ENCODE results near the gene CGNL1. TPM values are rescaled to one million over a fixed set of nuclear protein-coding genes. Genes with fewer than 3 reads are reported as not detected.

CGNL1 gene
- total RNA-seq, 1 experiment from 2014 or later, result 34.6 TPM

DNA sequence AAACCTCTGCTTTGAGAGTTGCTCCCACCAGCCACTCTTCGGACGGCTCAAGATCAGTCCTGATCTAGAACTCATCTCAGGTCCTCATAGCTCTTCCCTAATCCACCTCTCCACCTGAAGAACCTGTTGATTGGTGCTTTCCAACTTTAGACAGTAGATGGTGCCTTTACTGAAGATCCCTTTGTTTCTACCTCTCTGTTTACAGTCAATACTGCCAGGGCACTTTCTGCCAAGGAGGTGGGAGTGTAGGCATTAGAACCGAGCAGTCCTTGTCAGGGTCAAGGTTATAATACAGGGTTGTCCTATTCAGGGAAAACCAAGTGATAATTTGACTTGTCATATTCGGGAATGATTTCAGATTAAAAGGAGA lies 1.2 kb downstream of the CGNL1 start:
- H4K8ac ChIP-seq (replicated peaks; ENCODE audit: insufficient read length, low read depth, low read length), result no peak overlapping the region
- Mint-ChIP-seq H3K36me3 (ENCODE audit: insufficient read depth in 1 of 3, low read depth in 3 of 3) (peaks cover 0 to 2% (median 0%) of the 10 kb centered on the region in 3 experiments; a peak in 2 of 7 replicates), H3K4me1 (peaks cover 45 to 60% of the 10 kb centered on the region in 2 experiments), H3K4me3 (peak overlapping the region; percentile 79 to 88), H3K27me3 (ENCODE audit: low read depth) (peaks cover 33% of the 10 kb centered on the region), H3K9me3 (peaks cover 0 to 3% of the 10 kb centered on the region in 2 experiments; a peak in 1 of 5 replicates), H3K27ac (no peak overlapping the region)
- no peak overlapping the region for H3K18ac ChIP-seq (ENCODE audit: insufficient read length, low read depth, low read length)
- H2AK5ac ChIP-seq (ENCODE audit: insufficient read length, low read length), result no peak overlapping the region
- no peaks in the 10 kb centered on the region for H3K79me1 ChIP-seq (ENCODE audit: insufficient read depth, low read depth, low read length, poor library complexity, severe bottlenecking)
- H3K23me2 ChIP-seq (ENCODE audit: insufficient read length, low read depth, low read length, poor library complexity, severe bottlenecking), result peaks cover 14% of the 10 kb centered on the region
- TF ChIP-seq, protein P1, sequence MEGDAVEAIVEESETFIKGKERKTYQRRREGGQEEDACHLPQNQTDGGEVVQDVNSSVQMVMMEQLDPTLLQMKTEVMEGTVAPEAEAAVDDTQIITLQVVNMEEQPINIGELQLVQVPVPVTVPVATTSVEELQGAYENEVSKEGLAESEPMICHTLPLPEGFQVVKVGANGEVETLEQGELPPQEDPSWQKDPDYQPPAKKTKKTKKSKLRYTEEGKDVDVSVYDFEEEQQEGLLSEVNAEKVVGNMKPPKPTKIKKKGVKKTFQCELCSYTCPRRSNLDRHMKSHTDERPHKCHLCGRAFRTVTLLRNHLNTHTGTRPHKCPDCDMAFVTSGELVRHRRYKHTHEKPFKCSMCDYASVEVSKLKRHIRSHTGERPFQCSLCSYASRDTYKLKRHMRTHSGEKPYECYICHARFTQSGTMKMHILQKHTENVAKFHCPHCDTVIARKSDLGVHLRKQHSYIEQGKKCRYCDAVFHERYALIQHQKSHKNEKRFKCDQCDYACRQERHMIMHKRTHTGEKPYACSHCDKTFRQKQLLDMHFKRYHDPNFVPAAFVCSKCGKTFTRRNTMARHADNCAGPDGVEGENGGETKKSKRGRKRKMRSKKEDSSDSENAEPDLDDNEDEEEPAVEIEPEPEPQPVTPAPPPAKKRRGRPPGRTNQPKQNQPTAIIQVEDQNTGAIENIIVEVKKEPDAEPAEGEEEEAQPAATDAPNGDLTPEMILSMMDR (conservative IDR thresholded peaks at IDR 0.05), result no peak
- no peak overlapping the region for H3K14ac ChIP-seq (ENCODE audit: insufficient read depth, low read length)
- no peak overlapping the region for H2AFZ ChIP-seq (ENCODE audit: low read length)
- no peak overlapping the region for H3K9ac ChIP-seq (ENCODE audit: extremely low read depth, insufficient read length, low read length)
- H3K9me3 ChIP-seq (ENCODE audit: control insufficient read depth, low read depth, low read length), result no peaks in the 10 kb centered on the region
- H2BK5ac ChIP-seq (ENCODE audit: insufficient read length, low read length), result no peak overlapping the region
- H3K4ac ChIP-seq (ENCODE audit: low read depth, low read length), result no peak overlapping the region
- no peak overlapping the region for H3K27ac ChIP-seq (ENCODE audit: insufficient read length, low read depth, low read length)
- H4K5ac ChIP-seq (ENCODE audit: insufficient read length, low read depth, low read length), result no peak overlapping the region
- H3K56ac ChIP-seq (ENCODE audit: insufficient read length, low read depth, low read length), result no peak overlapping the region
- no peak overlapping the region for H2BK12ac ChIP-seq (ENCODE audit: insufficient read length, low read depth, low read length)
- no peak overlapping the region for H2BK15ac ChIP-seq (ENCODE audit: low read depth, low read length)
- no peaks in the 10 kb centered on the region for H4K20me1 ChIP-seq (ENCODE audit: control insufficient read depth, insufficient read depth, insufficient read length)
- no CpG with 5 or more reads among the region's 4 CpGs for WGBS (ENCODE audit: extremely low coverage, insufficient read length, low lambda C conversion rate)
- peaks cover 3% of the 10 kb centered on the region; the same call in 1 of the 2 replicates for H3K4me1 ChIP-seq (ENCODE audit: insufficient read depth, low read length)
- H2BK120ac ChIP-seq (ENCODE audit: low read depth, low read length, poor library complexity, severe bottlenecking), result no peak overlapping the region
- no peak for DNase-seq
- H3K23ac ChIP-seq (ENCODE audit: insufficient read length, low read depth, low read length), result no peak overlapping the region
- no peak overlapping the region for H3T11ph ChIP-seq (ENCODE audit: low read length)
- H3K27me3 ChIP-seq (ENCODE audit: insufficient read depth, low read length), result no peaks in the 10 kb centered on the region; the same call in 1 of the 2 replicates
- no peak overlapping the region for H4K91ac ChIP-seq (ENCODE audit: insufficient read length, low read depth, low read length)
- no peak overlapping the region for H2BK20ac ChIP-seq (ENCODE audit: low read depth, low read length, poor library complexity, severe bottlenecking)
- no peaks in the 10 kb centered on the region; the same call in 1 of the 2 replicates for H3K79me2 ChIP-seq (ENCODE audit: insufficient read depth, low read length)
- peak overlapping the region; percentile 90 for H3K4me2 ChIP-seq (ENCODE audit: insufficient read depth, insufficient read length, low read length)
